Measurements from ENCODE around the gene GIMAP8. TPM values are rescaled to one million over a fixed set of nuclear protein-coding genes. Genes with fewer than 3 reads are reported as not detected.

Gene GIMAP8
- polyA plus RNA-seq, 1 experiment = not detected

GRCh38 chr7:150502519-150502918 is 52.1 kb downstream of the GIMAP8 start:
- no peak overlapping the region for H3K27ac ChIP-seq (ENCODE audit: low read depth, low read length)
- TF ChIP-seq CTCF (IDR thresholded peaks at IDR 0.05; ENCODE audit: low read depth, low read length) = no peak
- H3K4me3 ChIP-seq (ENCODE audit: low read depth, low read length) = no peak overlapping the region
- no peaks in the 10 kb centered on the region for H3K9me3 ChIP-seq (ENCODE audit: control insufficient read depth, insufficient read depth, low read length)
- H3K27me3 ChIP-seq (ENCODE audit: control insufficient read depth, insufficient read depth, low read length) = no peaks in the 10 kb centered on the region
- ChIA-PET CTCF (no interaction called here), POLR2A (no interaction called here)
- no peak for DNase-seq (ENCODE audit: low read depth, low spot score)

- DNase-seq (ENCODE audit: low read depth, low spot score) = no peak
- ChIA-PET CTCF (no interaction called here), POLR2A (no interaction called here)
- H3K4me3 ChIP-seq (ENCODE audit: low read depth, low read length) = no peak overlapping the region
- no peak overlapping the region for H3K27ac ChIP-seq (ENCODE audit: low read depth, low read length)
- no peaks in the 10 kb centered on the region for H3K9me3 ChIP-seq (ENCODE audit: control insufficient read depth, insufficient read depth, low read length)
- no peaks in the 10 kb centered on the region for H3K27me3 ChIP-seq (ENCODE audit: control insufficient read depth, insufficient read depth, low read length)
- TF ChIP-seq CTCF (IDR thresholded peaks at IDR 0.05; ENCODE audit: low read depth, low read length) = no peak
Measured at GRCh38 chr7:150503155-150503554, 52.7 kb downstream of the GIMAP8 start.

- no peaks in the 10 kb centered on the region for H3K9me3 ChIP-seq (ENCODE audit: control insufficient read depth, insufficient read depth, low read length)
- no peak overlapping the region for H3K27ac ChIP-seq (ENCODE audit: low read depth, low read length)
- ChIA-PET POLR2A (no interaction called here), CTCF (no interaction called here)
- no peaks in the 10 kb centered on the region for H3K27me3 ChIP-seq (ENCODE audit: control insufficient read depth, insufficient read depth, low read length)
- TF ChIP-seq CTCF (IDR thresholded peaks at IDR 0.05; ENCODE audit: low read depth, low read length) = no peak
- no peak for DNase-seq (ENCODE audit: low read depth, low spot score)
- H3K4me3 ChIP-seq (ENCODE audit: low read depth, low read length) = no peak overlapping the region
Measured at GRCh38 chr7:150503581-150503980, 53.2 kb downstream of the GIMAP8 start.

- TF ChIP-seq CTCF (IDR thresholded peaks at IDR 0.05; ENCODE audit: low read depth, low read length) = no peak
- no peak overlapping the region for H3K27ac ChIP-seq (ENCODE audit: low read depth, low read length)
- no peak overlapping the region for H3K4me3 ChIP-seq (ENCODE audit: low read depth, low read length)
- no peak for DNase-seq (ENCODE audit: low read depth, low spot score)
- ChIA-PET CTCF (no interaction called here), POLR2A (no interaction called here)
- H3K27me3 ChIP-seq (ENCODE audit: control insufficient read depth, insufficient read depth, low read length) = no peaks in the 10 kb centered on the region
- H3K9me3 ChIP-seq (ENCODE audit: control insufficient read depth, insufficient read depth, low read length) = no peaks in the 10 kb centered on the region
Measured at GRCh38 chr7:150507947-150508602, 57.6 kb downstream of the GIMAP8 start.

- Histone ChIP-seq H3K27me3 (ENCODE audit: control insufficient read depth, insufficient read depth, low read length) (no peaks in the 10 kb centered on the region), H3K4me3 (ENCODE audit: low read depth, low read length) (no peak overlapping the region), H3K27ac (ENCODE audit: low read depth, low read length) (no peak overlapping the region), H3K9me3 (ENCODE audit: control insufficient read depth, insufficient read depth, low read length) (peaks cover 5% of the 10 kb centered on the region)
- no peak for DNase-seq (ENCODE audit: low read depth, low spot score)
- TF ChIP-seq CTCF (IDR thresholded peaks at IDR 0.05; ENCODE audit: low read depth, low read length) = no peak
- ChIA-PET POLR2A (no interaction called here), CTCF (no interaction called here)
Measured at GRCh38 chr7:150511048-150511447, 60.6 kb downstream of the GIMAP8 start.

Measured in AG04450 (cell line).